HG02885 (cell line): ENCODE results near the gene PDIA6.
"Not testable (repeated sequence)": the region's sequence is repeated elsewhere in the genome, so short reads cannot be mapped to it uniquely, and the experiment has no call there.

Experiments
- ATAC-seq: cut with Tn5 transposase; IDR thresholded peaks from one replicate; pipeline ENCODE4 v1.9.1; 2021; ENCODE audit warnings: mild to moderate bottlenecking; ENCODE audit not compliant: unreplicated experiment, poor library complexity

PDIA6 gene

GRCh38 chr2:10783421-10783820 is 29.2 kb downstream of the PDIA6 start:
- no peak for ATAC-seq

- ATAC-seq = no peak
Measured at GRCh38 chr2:10781746-10782145, 30.8 kb downstream of the PDIA6 start.

GRCh38 chr2:10780821-10781220 is 31.8 kb downstream of the PDIA6 start:
- ATAC-seq = not testable (repeated sequence)

- no peak for ATAC-seq
Measured at GRCh38 chr2:10780491-10780820, 32.1 kb downstream of the PDIA6 start.

GRCh38 chr2:10779776-10780490 is 32.7 kb downstream of the PDIA6 start:
- ATAC-seq = no peak

GRCh38 chr2:10778724-10779115 is 33.9 kb downstream of the PDIA6 start:
- no peak for ATAC-seq

GRCh38 chr2:10777842-10778723 is 34.5 kb downstream of the PDIA6 start:
- no peak for ATAC-seq

GRCh38 chr2:10777111-10777841 is 35.3 kb downstream of the PDIA6 start:
- no peak for ATAC-seq

- ATAC-seq = no peak
Measured at GRCh38 chr2:10776231-10776977, 36.2 kb downstream of the PDIA6 start.

- ATAC-seq = no peak
Measured at GRCh38 chr2:10775831-10776230, 36.8 kb downstream of the PDIA6 start.

GRCh38 chr2:10775021-10775780 is 37.4 kb downstream of the PDIA6 start:
- no peak for ATAC-seq

- no peak for ATAC-seq
Measured at GRCh38 chr2:10774394-10774793, 38.2 kb downstream of the PDIA6 start.

GRCh38 chr2:10773821-10774341 is 38.7 kb downstream of the PDIA6 start:
- ATAC-seq = no peak

GRCh38 chr2:10772868-10773215 is 39.7 kb downstream of the PDIA6 start:
- ATAC-seq = no peak

- no peak for ATAC-seq
Measured at GRCh38 chr2:10772201-10772867, 40.3 kb downstream of the PDIA6 start.

- no peak for ATAC-seq
Measured at GRCh38 chr2:10771786-10772185, 40.8 kb downstream of the PDIA6 start.

GRCh38 chr2:10770956-10771750 is 41.4 kb downstream of the PDIA6 start:
- ATAC-seq = no peak

GRCh38 chr2:10768063-10768507 is 44.5 kb downstream of the PDIA6 start:
- ATAC-seq = no peak
